HG03457 (cell line): Measurements from ENCODE around the gene MACROH2A1.

Source experiments
- ATAC-seq: cut with Tn5 transposase; IDR thresholded peaks from one replicate; pipeline ENCODE4 v1.9.1; 2021; ENCODE audit warnings: moderate number of reproducible peaks; ENCODE audit not compliant: unreplicated experiment

The MACROH2A1 gene

DNA sequence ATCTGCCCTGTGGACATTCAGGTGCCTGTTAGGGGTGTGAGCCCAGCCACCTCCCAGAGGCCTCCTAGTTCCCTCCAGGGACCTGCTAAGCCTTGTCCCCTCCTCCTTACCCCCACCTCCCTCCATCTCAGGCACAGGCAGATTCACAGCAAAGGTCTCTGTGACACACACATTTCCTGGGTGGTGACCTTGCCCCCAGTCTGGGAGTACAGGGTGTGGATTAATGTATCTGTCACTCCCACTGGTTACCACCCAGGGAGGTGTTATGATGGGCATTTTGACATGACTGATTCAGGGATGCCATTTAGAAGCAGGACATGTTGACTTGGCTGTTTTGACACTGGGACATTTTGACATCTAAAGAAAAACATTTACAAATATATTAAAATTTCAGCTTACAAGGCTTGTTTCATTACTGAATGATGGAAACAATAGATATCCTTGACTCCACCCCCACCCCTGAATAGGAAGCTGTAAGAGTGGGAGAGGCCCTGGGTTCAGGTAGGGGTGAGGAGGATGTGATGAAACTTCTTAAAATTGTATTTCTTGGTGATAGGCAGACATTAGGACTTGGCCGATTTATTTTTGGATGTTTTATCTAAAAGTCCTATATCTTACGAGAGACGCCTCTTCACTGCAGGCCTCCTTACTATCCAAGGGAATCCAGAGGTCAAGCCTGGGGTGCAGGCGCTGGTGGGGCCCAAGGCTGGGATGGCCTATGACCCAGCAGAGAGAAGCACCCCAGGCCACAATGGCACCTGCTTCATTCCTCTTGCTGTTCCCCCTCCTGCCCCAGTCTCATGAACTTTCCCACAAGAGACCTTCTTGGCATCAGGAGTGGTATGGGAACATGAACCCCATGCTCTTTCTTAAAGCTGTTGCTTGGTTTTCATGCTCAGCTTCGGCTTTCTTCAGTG, 101.9 kb downstream of the MACROH2A1 start:
- ATAC-seq = no peak

DNA sequence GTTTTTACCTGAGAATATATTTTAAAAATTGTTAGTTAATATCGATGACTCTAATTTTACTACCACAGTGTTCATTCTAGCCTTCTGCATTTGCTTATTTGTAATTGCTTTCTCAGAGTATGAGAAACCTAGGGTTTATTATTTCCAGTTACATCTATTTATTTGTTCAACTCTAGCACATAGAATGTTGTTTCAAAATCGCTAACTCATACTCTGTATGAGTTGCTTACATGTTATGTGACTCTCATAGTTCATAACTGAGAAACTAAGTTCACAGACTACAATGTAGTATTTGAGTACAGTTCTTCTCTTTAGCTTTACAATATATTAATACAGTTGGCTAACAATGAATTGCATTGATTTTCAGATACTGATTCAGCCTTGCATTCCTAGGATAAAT, 103.2 kb downstream of the MACROH2A1 start:
- no peak for ATAC-seq

DNA sequence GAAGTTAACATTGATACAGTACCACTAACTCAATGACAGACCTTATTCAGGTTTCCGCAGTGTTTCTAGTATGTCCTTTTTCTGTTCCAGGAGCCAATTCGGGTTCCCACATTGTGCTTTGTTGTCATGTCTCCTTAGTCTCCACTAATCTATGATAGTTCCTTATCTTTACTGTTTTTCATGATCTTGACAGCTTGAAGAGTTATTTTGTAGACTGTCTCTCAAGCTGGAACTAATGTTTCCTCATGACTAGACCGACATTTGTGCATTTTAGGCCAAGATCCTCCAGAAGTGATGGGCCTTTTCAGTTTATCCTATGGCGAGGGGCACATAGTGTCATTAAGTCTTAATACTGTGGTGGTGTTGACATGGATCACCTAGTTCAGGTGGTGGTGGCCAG, 104.2 kb downstream of the MACROH2A1 start:
- ATAC-seq = no peak

DNA sequence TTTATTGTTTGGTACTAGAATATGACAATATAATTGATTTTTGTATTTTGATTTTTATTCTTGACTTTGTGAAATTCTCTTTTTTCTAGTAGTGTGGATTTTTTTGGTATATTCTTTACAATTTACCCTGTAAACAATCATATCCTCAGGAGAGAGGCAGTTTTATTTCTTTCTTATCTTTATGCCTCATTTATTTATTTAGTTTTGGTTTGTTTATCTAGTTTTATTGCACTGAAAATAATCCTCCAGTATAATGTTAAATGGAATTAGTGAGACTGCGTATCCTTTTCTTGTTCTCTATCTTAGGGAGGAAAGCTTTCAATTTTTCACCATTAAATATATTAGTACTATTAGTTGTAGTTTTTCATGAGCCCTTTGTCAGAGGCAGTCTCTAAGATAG, 109.4 kb downstream of the MACROH2A1 start:
- ATAC-seq = no peak

DNA sequence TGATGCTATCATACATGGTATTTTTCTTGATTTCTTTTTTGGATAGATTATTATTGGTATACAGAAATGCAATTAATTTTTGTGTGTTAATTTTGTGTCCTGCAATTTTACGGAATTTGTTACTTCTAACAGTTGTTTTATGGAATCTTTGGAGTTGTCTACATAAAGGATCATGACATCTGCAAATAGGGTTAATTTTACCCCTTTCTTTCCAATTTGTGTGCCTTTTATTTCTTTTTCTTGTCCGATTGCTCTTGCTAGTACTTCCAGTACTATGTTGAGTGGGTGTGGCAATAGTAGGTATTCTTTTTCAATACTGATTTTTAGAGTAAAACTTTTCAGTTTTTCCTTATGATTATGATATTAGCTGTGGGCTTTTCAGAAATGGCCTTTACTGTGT, 111.5 kb downstream of the MACROH2A1 start:
- no peak for ATAC-seq
